Mucosa of gallbladder (tissue), 1 donor: ENCODE results near the gene CIB1. TPM values are rescaled to one million over a fixed set of nuclear protein-coding genes. Genes with fewer than 3 reads are reported as not detected.
"Not testable (repeated sequence)": the region's sequence is repeated elsewhere in the genome, so short reads cannot be mapped to it uniquely, and the experiment has no call there.

ENCODE experiments used
- DNase-seq: peaks from one replicate; pipeline ENCODE4 v3.0.0-alpha.2; 2020; ENCODE audit warnings: low spot score
- total RNA-seq: library from RNA; stranded (reverse); gene quantifications from one replicate; pipeline ENCODE4 v1.2.1, GENCODE V29; 2021
- donor health status: DM: no; HTN: no; CAD: no.

CIB1 gene
- total RNA-seq, 1 donor from 2014 or later: 106 TPM

DNA sequence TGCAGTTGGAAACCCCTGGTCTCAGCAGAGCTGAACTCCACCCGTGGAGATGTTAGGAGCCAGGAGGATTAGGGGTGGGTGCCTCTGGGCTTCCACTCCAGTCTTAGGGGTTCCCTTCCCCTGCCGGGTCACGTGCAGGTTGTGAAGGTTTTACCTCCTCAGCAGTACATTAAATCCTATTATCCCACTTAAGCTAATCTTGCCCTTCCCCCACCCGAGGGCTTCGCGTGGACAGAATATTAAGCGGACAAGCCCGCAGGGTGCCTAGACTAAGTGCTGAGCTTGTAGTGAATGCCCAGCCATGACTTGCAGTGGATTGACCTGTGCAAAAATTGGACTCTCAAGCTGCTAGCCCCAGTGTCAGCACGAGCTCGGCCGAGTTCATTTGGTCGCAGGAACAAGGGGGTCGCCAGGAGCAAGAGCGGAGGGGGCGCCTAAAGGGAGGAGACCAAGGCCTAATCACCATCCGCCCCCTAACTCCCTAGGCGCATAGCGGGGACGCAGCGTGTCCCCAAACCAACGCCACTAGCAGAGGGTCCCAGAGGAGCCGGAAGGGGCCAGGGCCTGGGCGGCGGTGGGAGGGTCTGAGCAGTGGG lies 33.1 kb downstream of the CIB1 start:
- no peak for DNase-seq

DNA sequence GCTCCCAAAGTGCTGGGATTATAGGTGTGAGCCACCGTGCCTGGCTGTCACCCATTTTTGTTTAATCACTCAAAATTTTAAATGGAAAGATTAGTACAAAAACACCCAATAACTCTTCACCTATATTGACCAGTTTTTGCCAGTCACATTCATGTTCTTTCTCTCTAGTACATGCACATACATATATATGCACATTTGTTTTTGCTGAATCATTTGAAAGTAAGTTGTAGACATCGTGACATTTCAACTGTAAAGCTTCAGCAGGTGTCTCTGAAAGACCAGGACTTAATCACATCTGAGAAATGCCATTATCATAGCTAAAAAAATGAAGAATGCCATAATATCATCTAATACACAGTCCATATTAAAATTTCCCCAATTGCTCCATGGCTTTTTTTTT lies 39.1 kb downstream of the CIB1 start:
- no peak for DNase-seq

DNA sequence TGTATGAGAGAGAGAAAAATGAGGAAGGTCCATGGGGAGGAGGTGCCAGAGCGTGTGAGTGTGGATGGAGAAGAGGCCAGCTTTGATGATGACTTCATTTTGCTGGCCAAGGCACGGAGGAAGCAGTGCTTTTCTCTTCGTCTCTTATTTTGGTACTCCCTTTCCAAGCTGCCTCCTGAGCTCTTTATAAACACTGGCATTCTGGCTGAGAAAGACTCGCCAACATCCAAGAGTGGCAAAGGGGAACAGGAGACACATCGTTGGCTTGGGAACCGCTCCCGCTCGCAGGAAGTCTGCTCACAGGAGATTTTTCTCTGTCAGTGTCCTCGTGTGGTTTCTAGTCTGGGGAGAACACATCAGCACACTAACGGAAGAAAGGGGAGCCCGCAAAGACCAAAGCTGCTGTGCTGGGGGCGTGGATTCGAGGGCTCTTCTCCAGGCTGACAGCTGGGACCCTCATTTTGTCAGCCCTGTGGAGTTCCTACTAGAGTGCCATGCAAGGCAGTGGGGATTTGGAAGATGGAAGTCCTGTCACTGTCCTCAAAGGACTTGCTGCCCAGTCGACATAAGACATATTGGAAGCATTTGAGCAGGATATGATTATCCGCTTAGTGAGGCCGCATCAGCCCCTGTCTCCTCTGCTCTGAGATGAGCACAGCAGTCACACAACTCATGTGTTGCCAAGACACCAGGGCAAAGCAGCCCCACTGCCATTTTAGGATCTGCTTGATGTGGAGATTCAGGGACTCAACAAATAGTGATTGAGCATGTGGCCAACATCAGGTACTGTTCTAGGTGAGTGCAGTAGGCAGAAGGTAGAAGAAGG lies 40.6 kb downstream of the CIB1 start:
- no peak for DNase-seq

DNA sequence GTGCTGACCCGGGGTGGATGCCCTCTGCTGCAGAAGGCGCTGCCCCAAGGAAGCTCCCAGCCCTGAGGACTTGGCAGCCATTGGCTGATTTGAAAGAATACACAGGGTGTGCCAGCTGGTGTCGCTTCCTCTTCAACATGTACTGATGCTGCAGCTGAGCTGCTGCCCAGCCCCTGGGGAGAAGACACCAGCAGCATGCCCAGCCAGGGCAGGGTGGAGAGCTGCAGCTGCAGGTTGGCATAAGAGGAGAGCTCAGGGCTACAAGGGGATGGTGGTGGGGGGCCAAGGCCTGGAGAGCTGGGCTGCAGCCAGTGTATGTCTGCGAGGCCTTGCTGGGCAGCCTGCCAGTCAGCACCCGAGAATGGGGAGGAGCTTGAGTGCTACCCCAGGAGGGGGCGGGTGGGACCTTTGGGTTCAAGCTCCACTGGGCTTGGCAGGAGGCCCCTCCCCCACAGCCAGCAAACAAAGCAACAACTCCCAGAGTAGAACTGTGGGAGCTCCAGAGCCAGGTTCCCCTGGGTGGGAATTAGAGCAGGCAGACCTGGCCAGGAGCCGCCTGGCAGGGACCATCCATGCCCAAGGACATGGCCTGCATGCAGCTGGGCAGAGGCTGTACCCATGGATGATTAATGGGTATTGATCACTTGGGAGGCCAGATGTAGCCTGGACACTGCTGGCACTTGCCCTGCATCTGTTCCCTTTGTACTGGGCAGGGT lies 41.8 kb downstream of the CIB1 start:
- DNase-seq: peak; percentile 87

DNA sequence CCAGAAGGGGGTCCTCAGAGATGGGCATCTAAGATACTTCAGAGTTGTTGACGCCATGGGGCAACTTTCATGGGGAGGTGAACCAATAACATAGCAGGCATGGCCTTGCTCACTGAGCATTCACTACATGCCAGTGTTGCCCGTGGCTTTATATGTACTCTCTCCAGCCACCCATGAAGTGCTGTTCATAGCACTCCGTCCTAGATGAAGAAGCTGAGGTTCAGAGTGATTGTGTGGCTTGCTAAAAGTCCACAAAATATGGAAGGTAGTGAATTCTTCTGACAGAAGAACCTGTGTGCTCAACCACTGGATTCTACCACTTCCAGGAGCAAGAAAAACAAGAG lies 42.4 kb downstream of the CIB1 start:
- no peak for DNase-seq

DNA sequence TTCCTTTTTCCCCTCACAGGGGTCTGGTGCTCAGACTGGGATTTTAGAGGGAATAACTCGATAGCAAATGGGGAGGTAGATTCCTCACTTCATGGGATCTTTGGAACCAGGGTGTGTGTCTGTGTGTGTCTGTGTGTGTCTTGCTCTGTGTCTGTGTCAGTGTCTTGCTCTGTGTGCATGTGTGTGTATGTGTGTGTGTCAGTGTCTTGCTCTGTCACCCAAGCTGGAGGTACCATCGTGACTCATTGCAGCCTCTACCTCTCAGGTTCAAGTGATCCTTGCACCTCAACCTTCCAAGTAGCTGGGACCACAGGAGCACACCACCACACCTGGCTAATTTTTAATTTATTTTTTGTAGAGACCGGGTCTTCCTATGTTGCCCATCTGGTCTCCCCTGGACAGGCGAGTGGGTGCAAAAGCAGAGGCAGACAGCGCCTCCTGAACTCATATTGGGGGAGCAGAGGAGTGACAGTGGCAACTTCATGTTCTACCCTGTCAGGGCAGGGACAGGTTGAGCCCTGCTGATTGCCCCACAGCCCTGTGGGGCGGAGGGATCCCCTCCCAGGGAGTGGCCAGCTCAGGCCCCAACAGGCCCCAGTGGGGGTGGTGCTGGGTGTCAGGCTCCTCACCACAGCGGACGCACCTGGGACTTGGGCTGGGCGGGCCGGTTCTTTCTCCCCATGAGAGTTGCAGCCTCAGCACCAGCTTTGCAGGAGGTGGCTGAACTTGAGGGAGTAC lies 43.0 kb downstream of the CIB1 start:
- DNase-seq: no peak

DNA sequence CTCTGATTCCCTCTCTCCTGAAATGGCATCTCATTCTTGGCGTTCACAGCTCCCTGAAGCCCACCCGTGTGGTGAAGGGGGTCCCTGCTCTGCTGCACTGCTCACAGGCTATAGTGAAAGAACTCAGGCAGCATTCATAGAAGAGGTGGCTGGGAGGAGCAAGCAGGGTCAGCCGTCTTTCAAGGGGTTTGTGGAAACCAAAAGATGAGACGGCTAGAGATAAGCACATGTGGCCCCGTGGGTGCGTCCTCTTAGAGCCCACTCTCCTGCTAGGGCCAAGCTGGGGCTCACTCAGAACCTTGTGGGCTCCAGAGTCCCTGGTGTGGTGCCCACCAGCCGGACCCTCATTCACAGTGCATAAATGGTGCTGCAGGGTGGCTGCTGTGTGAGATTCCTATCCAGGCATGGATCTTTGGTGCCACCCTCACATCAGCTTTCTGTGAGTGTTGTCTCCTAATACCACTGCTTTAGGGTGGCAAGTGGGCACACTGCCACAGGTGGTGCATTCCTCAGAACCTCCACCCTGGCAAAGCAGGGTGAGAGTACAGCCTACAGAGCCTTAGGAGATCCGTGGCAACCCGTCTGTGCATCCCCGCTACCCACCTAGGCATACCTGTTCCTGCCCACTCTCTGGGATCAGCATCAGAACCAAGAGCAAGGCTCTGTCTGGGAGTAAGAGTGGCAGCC lies 43.8 kb downstream of the CIB1 start:
- DNase-seq: no peak

DNA sequence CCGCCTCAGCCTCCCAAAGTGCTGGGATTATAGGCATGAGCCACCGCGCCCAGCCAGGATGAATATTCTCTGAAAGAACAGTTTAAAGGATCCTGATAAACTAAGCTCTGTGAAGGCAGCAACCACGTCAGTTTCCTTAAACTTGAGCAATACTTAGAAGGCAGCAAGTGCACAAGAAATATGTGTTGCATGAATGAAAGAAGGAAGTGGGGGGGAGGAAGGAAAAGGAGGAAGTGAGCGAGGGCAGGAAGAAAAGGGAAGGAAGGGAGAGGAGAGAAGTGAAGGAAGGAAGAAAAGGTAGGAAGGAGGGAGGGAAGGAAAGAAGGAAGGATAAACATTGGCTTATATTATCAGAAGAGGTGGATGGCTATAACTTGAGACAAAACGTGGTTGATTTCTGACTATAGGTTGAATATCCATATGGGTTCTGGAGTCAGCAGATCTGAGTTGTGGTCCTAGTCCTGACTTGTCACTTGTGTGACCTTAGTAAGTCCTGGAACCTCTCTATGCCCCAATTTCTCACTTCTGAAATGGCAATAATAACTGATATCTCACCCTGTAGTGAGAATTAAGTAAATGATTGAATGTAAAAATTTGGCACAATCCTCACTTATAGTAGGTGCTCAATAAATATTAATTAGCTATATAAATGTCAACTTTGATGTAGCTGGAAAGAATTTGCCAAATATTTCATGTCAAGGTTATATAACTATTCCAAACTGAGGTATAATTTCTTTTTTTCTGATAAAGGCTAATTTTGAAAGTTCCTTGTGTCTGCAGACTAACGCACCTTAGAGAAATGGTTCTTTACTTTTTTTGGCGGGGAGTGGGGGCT lies 44.6 kb downstream of the CIB1 start:
- DNase-seq: no peak

DNA sequence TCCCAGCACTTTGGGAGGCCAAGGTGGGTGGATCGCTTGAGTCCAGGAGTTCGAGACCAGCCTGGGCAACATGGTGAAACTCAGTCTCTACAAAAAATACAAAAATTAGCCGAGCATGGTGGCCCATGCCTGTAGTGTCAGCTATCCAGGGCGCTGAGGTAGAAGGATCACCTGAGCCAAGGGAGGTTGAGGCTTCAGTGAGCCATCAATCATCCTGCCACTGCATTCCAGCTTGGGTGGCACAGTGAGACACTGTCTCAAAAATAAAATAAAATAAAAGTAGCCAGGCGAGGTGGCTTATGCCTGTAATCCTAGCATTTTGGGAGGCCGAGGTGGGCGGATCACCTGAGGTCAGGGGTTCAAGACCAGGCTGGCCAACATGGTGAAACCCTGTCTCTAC lies 45.7 kb downstream of the CIB1 start:
- DNase-seq: not testable (repeated sequence)

DNA sequence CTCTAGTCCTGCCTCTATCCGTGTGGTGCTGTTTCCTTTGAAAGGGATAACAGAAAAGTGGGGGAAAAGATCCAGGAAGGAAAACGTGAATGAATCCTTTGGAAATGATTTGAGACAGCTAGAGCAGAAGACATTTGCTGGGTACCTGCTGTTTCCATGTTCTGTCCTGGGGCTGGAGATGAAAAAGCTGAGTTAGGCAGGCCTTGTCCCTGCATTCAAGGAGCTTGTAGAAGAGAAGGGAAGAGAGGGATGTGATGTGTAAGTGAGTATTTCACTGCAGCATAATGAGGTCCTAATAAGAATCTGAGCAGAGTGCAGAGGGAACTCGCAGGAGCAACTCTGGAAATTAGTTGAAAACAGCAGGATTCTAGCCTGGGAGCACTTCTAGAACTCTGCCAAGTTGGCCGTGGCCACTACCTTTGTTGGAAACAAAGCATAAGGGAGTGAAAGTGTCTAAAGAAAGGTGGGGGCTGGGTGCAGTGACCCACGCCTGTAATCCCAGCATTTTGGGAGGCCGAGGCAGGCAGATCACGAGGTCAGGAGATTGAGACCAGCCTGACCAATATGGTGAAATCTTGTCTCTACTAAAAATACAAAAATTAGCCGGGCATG lies 46.4 kb downstream of the CIB1 start:
- no peak for DNase-seq

DNA sequence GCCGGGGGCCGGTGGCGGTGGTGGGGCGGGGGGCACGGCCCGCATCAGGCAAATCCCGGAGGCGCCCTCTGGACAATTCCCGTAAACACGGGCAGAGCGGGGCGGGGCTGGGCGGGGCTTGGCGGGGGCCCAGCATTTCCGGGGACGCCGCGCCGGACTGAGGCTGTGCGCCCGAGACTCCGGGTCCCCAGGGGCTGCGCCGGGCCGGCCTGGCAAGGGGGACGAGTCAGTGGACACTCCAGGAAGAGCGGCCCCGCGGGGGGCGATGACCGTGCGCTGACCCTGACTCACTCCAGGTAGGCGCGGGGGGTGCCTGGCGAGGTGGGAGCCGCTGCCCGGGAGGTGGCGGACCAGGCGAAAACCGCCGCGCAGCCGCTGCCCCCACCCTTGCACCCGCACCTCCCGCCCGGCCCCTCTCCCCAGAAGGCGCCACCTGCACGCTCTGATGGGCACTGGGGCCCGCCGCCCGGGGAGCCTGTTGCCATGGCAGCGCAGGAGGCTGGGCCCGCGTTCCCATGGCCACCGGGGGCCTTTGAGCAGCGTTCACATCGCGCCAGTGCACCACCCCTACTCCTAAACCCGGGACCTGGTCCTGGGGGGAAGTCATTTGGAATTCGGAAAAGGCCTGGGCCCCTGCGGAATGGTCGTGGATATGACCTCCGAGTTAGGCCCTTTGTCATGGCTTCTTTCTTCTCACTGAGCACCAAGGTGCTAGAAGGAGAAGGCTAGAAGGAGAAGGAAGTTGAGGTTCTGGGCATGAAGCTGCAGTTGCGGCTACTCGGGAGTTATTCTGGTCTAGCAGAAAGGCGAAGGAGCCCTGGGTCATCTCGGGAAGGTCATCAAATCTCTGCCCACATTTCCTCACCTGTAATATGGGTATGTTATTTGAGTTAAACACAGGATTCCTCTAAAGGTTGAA lies 48.7 kb downstream of the CIB1 start:
- DNase-seq: peak; percentile 65

DNA sequence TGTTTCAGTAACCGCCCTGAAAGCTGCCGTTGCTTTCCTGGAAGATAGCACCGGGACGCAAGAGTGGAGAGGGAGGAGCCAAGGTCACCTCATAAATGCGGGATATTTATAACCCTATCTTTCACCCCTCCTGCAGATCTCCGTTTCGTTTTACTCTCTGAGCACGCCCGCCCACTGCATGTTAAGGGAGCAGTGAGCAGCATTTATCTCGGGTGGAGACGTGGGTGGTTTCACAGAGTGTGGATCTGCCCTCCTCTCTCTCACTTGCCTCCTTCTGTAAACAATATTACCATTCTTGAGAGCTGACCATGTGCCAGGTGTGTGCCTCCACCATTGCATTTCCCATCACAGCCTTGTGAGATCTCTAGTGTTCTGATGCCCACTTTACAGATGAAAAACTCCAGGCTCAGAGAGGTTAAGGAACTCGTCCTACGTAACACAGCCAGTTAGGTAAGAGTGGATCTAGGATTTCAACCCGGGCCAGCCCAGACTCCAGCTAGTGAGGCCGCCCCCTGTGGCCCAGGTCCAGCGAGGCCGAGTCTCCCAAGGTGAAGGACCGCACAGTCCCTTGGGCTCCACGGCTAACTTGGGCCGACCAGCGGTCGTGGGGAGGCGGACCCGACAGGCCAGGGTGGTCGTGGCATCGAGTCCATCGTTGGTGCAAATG lies 49.5 kb downstream of the CIB1 start:
- peak; percentile 83 for DNase-seq

DNA sequence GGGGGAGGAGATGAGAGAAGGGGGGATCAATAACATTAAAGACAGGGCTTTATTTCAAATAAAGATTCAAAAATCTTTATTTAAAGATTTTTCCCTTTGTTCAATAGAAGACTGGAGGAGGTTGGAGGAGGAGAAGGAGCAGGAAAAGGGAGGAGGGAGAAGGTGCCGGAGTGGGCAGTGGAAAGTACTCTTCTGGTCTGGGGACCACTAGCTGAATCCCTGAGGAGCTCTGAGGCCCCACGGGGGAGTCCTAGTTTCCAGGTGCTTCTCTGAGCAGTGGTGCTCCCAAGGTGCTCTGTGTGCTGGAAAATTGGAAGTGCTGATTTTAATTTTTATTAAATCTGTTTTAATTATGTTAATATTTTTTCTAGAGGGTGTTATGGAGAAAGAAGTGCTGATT lies 52.0 kb downstream of the CIB1 start:
- DNase-seq: no peak

Other genes starting within 250 kb of the CIB1 start
- 30.2 TPM for gene ZNF710, start 232.6 kb downstream of the CIB1 start, total RNA-seq
- gene IDH2, start 131.5 kb downstream of the CIB1 start, total RNA-seq: 73.2 TPM
- gene SEMA4B, start 32.6 kb downstream of the CIB1 start, total RNA-seq: 79.7 TPM
- gene GDPGP1, start 268 bp upstream of the CIB1 start, total RNA-seq: 12.6 TPM
- gene TTLL13, start 15.6 kb upstream of the CIB1 start, total RNA-seq: 0.32 TPM
- 91.8 TPM for gene NGRN, start 31.7 kb upstream of the CIB1 start, total RNA-seq
- gene ZNF774, start 118.3 kb upstream of the CIB1 start, total RNA-seq: 18.4 TPM
- gene IQGAP1, start 154.3 kb upstream of the CIB1 start, total RNA-seq: 159 TPM